Spleen (tissue), 7 donors: ENCODE measurements around the gene SNRPA1.

Experiments used
- POLR2A ChIP-seq, 3 donors: fragments of 450-650 bp; IDR thresholded peaks; one replicate each; pipeline ENCODE4 v1.5.1; 2017; ENCODE audit warnings: antibody characterized with exemption in 3 of 3, mild to moderate bottlenecking in 1 of 3
- TF ChIP-seq, protein P1 (sequence below), 11 experiments: fragments of 200-600 bp in 7 of 11; fragments of 450-650 bp in 4 of 11; sonication (generic) in 4 of 11; IDR thresholded peaks in 8 of 11; conservative IDR thresholded peaks in 3 of 11; 1 replicate in 7 of 11; 2 replicates in 4 of 11; pipeline versions ENCODE4 v1.4.0 to v1.8.0; 2016 to 2021; ENCODE audit warnings: antibody characterized with exemption in 11 of 11, inconsistent platforms in 4 of 11, mild to moderate bottlenecking in 1 of 11
- donor health status: DM: no; HTN: no; CAD: no; lungs with moderate emphysema.
- donor health status: DM: no; HTN: no; CAD: no.
- donor health status: DM: no; HTN: no; CAD: no.

DNA sequence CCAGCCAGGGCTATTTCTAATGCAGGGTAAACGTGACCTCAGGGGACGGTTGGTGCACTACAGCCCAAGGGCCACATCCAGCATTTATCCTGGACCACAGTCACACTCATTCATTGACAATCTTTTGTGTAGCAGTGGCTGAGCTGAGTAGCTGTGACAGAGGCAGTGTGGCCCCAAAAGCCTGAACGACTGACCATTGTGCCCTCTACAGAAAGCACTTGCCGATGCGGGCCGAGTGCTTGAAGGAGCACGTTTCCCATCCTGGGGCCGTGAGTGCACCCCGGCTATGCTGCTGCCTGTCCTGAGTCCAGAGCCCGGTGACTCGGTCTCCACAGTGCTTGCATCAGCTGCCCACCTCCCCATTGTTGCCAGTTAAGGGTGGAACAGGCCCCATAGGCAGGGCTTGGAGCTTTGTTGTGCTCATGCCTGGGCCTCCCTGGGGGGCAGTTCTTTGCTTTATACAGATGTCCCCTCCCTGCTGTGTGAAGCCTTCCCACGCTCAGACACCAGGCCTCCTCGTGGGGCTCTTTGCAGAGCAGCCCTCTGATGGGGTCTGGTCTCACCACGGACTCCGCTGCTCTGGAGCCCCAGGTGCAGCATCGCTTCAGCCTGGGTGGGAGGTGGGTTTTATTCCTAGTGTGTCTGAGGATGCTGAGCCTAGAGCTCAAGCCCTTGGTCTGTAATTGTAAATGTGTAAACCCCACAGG is 13.0 kb upstream of the SNRPA1 start:
- TF ChIP-seq, protein P1, sequence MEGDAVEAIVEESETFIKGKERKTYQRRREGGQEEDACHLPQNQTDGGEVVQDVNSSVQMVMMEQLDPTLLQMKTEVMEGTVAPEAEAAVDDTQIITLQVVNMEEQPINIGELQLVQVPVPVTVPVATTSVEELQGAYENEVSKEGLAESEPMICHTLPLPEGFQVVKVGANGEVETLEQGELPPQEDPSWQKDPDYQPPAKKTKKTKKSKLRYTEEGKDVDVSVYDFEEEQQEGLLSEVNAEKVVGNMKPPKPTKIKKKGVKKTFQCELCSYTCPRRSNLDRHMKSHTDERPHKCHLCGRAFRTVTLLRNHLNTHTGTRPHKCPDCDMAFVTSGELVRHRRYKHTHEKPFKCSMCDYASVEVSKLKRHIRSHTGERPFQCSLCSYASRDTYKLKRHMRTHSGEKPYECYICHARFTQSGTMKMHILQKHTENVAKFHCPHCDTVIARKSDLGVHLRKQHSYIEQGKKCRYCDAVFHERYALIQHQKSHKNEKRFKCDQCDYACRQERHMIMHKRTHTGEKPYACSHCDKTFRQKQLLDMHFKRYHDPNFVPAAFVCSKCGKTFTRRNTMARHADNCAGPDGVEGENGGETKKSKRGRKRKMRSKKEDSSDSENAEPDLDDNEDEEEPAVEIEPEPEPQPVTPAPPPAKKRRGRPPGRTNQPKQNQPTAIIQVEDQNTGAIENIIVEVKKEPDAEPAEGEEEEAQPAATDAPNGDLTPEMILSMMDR (IDR thresholded peaks at IDR 0.05 in 8 of 11, conservative IDR thresholded peaks at IDR 0.05 in 3 of 11), result no peak
- TF ChIP-seq POLR2A (IDR thresholded peaks at IDR 0.05), result no peak
